ENCODE measurements around the gene XG.
"Not testable (repeated sequence)": the region's sequence is repeated elsewhere in the genome, so short reads cannot be mapped to it uniquely, and the experiment has no call there.

XG gene

GRCh38 chrX:2781698-2782097, 29.9 kb downstream of the XG start:
- DNase-seq = no peak

GRCh38 chrX:2782171-2782570, 30.3 kb downstream of the XG start:
- no peak for DNase-seq

- no peak for DNase-seq
Measured at GRCh38 chrX:2782778-2783177, 30.9 kb downstream of the XG start.

- DNase-seq = no peak
Measured at GRCh38 chrX:2784026-2784425, 32.2 kb downstream of the XG start.

GRCh38 chrX:2785538-2785937, 33.7 kb downstream of the XG start:
- no peak for DNase-seq

- no peak for DNase-seq
Measured at GRCh38 chrX:2788980-2789379, 37.1 kb downstream of the XG start.

GRCh38 chrX:2789569-2789968, 37.7 kb downstream of the XG start:
- DNase-seq = no peak

- DNase-seq = no peak
Measured at GRCh38 chrX:2793752-2794151, 41.9 kb downstream of the XG start.

- DNase-seq = no peak
Measured at GRCh38 chrX:2794336-2794735, 42.5 kb downstream of the XG start.

GRCh38 chrX:2796808-2797207, 45.0 kb downstream of the XG start:
- not testable (repeated sequence) for DNase-seq

GRCh38 chrX:2799369-2799768, 47.5 kb downstream of the XG start:
- DNase-seq = no peak

- DNase-seq = not testable (repeated sequence)
Measured at GRCh38 chrX:2799980-2800379, 48.1 kb downstream of the XG start.

- DNase-seq = no peak
Measured at GRCh38 chrX:2801223-2801622, 49.4 kb downstream of the XG start.

GRCh38 chrX:2802376-2803090, 50.7 kb downstream of the XG start:
- DNase-seq = not testable (repeated sequence)

- not testable (repeated sequence) for DNase-seq
Measured at GRCh38 chrX:2803486-2803885, 51.6 kb downstream of the XG start.

GRCh38 chrX:2804106-2804843, 52.4 kb downstream of the XG start:
- not testable (repeated sequence) for DNase-seq

GRCh38 chrX:2804858-2805257, 53.0 kb downstream of the XG start:
- not testable (repeated sequence) for DNase-seq

GRCh38 chrX:2811271-2811670, 59.4 kb downstream of the XG start:
- no peak for DNase-seq

GRCh38 chrX:2812161-2812907, 60.5 kb downstream of the XG start:
- DNase-seq = not testable (repeated sequence)

GRCh38 chrX:2817036-2817435, 65.2 kb downstream of the XG start:
- DNase-seq = no peak

- DNase-seq = peak; percentile 52
Measured at GRCh38 chrX:2819345-2820135, 67.7 kb downstream of the XG start.

GRCh38 chrX:2820136-2820771, 68.4 kb downstream of the XG start:
- no peak for DNase-seq

Data from 8988T (cell line).